Measurements from ENCODE around the gene NPRL2. TPM values are rescaled to one million over a fixed set of nuclear protein-coding genes. Genes with fewer than 3 reads are reported as not detected.

Gene NPRL2
- total and polyA plus RNA-seq, 9 of the 15 experiments (the other 6 are each of a cell fraction or from before 2014, with no cell fraction given): 17.4 to 40.4 (median 24.4) TPM

GRCh38 chr3:50320853-50321335 lies 29.7 kb downstream of the NPRL2 start (continued):
- TF ChIP-seq, protein P1, sequence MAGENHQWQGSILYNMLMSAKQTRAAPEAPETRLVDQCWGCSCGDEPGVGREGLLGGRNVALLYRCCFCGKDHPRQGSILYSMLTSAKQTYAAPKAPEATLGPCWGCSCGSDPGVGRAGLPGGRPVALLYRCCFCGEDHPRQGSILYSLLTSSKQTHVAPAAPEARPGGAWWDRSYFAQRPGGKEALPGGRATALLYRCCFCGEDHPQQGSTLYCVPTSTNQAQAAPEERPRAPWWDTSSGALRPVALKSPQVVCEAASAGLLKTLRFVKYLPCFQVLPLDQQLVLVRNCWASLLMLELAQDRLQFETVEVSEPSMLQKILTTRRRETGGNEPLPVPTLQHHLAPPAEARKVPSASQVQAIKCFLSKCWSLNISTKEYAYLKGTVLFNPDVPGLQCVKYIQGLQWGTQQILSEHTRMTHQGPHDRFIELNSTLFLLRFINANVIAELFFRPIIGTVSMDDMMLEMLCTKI (IDR thresholded peaks at IDR 0.05; ENCODE audit: partially characterized antibody): no peak
- TF ChIP-seq FOXP1 (CRISPR knock-in tag; IDR thresholded peaks at IDR 0.05) (no peak), ZBTB8A (IDR thresholded peaks at IDR 0.05; ENCODE audit: partially characterized antibody) (no peak), CBFA2T3 (IDR thresholded peaks at IDR 0.05) (no peak), ETV5 (CRISPR knock-in tag; IDR thresholded peaks at IDR 0.05; ENCODE audit: low read depth) (0 out of 2 replicates have a peak, but pooled peaks have one; percentile 8), HMGN3 (IDR thresholded peaks at IDR 0.05; ENCODE audit: borderline replicate concordance, extremely low read depth, insufficient read length, low read depth, low read length) (no peak), PURB (CRISPR knock-in tag; IDR thresholded peaks at IDR 0.05; ENCODE audit: low read depth) (no peak), TCF7L2 (IDR thresholded peaks at IDR 0.05; ENCODE audit: low read depth, low read length) (no peak), GABPA (tag; conservative IDR thresholded peaks at IDR 0.05; ENCODE audit: low read depth) (0 out of 2 replicates have a peak, but pooled peaks have one; percentile 24), SMAD2 (IDR thresholded peaks at IDR 0.05; ENCODE audit: low read depth, low read length) (no peak), E2F4 (CRISPR knock-in tag; IDR thresholded peaks at IDR 0.05; ENCODE audit: low read depth) (no peak), NR4A1 (CRISPR knock-in tag; IDR thresholded peaks at IDR 0.05) (no peak), NR4A1 (tag; IDR thresholded peaks at IDR 0.05) (no peak), KDM4B (IDR thresholded peaks at IDR 0.05; ENCODE audit: borderline replicate concordance in 2 of 2, low read depth in 1 of 2) (no peak), SAFB (IDR thresholded peaks at IDR 0.05; ENCODE audit: borderline replicate concordance, low read depth, low read length) (no peak), SMARCA5 (IDR thresholded peaks at IDR 0.05) (no peak), MTA3 (IDR thresholded peaks at IDR 0.05; ENCODE audit: borderline replicate concordance) (0 out of 2 replicates have a peak, but pooled peaks have one; percentile 34), FOXA3 (CRISPR knock-in tag; conservative IDR thresholded peaks at IDR 0.05 in 1 of 2, IDR thresholded peaks at IDR 0.05 in 1 of 2) (no peak), ZNF445 (CRISPR knock-in tag; IDR thresholded peaks at IDR 0.05; ENCODE audit: low read depth) (no peak), SIN3A (IDR thresholded peaks at IDR 0.05; ENCODE audit: borderline replicate concordance in 2 of 2, control insufficient read depth in 1 of 2, low read depth in 2 of 2, low read length in 2 of 2) (peak in 1 of 2 experiments; percentile 51; a peak in 1 of 4 replicates), FOXK2 (conservative IDR thresholded peaks at IDR 0.05 in 1 of 2, IDR thresholded peaks at IDR 0.05 in 1 of 2; ENCODE audit: low read depth in 2 of 2) (no peak), NR3C1 (CRISPR knock-in tag; IDR thresholded peaks at IDR 0.05) (no peak), IRF2 (CRISPR knock-in tag; IDR thresholded peaks at IDR 0.05) (no peak), BRD4 (IDR thresholded peaks at IDR 0.05) (no peak)
- TF ChIP-seq, protein P2, sequence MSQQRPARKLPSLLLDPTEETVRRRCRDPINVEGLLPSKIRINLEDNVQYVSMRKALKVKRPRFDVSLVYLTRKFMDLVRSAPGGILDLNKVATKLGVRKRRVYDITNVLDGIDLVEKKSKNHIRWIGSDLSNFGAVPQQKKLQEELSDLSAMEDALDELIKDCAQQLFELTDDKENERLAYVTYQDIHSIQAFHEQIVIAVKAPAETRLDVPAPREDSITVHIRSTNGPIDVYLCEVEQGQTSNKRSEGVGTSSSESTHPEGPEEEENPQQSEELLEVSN (IDR thresholded peaks at IDR 0.05; ENCODE audit: borderline replicate concordance in 1 of 2, extremely low read depth in 1 of 2, insufficient read depth in 1 of 2, insufficient read length in 1 of 2, low read depth in 1 of 2, low read length in 1 of 2, poor library complexity in 1 of 2, severe bottlenecking in 1 of 2): peak in 1 of 2 experiments; percentile 56

Measured in K562 (cell line).